NB4 (cell line): Measurements from ENCODE around the gene CSMD2.

Experiments used
- CTCF ChIP-seq: IDR thresholded peaks from one replicate; pipeline ENCODE4 v1.5.1; 2012; ENCODE audit warnings: low read depth, low read length
- POLR2A ChIP-seq: IDR thresholded peaks from 2 replicates; pipeline ENCODE4 v1.6.1; 2011; ENCODE audit warnings: mild to moderate bottlenecking; ENCODE audit not compliant: insufficient read length; ENCODE audit errors: extremely low read depth

GRCh38 chr1:33548319-33548718 is 616.7 kb downstream of the CSMD2 start:
- TF ChIP-seq POLR2A (no peak), CTCF (no peak)
